Erythroblast (primary cell): ENCODE measurements around the gene POLR3A.

ENCODE experiments used
- DNase-seq, 2 experiments: peaks; one replicate each; lab custom pipeline; 2025; lab: John Stamatoyannopoulos, UW
- GATA1 ChIP-seq: IDR thresholded peaks from 2 replicates; pipeline ENCODE4 v1.6.1; 2011; ENCODE audit warnings: low read depth, mild to moderate bottlenecking, control low read depth, low read length, moderate library complexity
- POLR2A ChIP-seq: IDR thresholded peaks from 2 replicates; pipeline ENCODE4 v1.6.1; 2011; ENCODE audit warnings: mild to moderate bottlenecking, low read length

Gene POLR3A

DNA sequence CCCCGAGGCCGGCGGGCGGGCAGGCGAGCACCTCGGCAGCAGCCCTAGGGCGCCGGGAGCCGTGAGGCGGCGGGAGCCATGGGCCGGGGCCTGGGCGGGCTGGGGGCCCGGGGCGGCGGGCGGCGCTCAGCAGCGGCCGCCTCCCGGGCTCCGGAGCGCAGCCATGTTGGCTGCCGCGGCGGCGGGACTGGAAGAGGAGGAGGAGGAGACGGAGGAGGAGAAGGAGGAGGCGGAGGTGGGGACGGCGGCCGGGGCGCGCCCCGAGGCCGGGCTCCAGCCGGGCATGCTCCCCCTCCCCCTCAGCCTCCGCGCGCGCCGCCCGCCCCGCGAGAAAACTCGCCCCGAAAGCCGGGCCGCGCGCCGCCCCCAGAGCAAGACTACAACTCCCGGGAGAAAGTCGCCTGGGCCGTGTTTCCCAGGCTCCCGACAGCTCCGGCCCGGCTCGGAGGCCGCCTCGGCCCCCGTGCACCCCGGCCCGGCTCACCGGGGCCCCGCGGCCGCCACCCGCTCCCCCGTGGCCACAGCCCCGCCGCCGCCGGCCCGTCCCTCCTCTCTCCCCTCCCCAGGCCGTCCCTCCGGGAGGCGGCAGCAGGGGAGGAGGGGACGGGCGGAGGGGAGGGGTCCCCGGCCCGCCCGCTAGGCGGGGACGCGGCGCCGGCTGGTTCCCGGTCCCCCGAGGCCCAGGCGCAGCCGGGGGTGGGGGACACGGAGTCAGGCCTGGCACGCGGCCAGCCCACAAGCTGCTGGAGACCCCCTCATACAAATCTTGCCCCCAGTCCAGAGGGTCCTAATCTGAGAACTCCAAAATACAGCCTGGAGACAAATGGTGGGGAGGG, 102.5 kb downstream of the POLR3A start, which contains the start of gene DLG5:
DLG5 (minus strand) TSS at position 190 of the 836 bp plus-strand sequence. CDS start 235 bp downstream, outside the sequence.
- TF ChIP-seq GATA1 (no peak), POLR2A (no peak)
- DNase-seq, result peak; percentile 53 to 74

DNA sequence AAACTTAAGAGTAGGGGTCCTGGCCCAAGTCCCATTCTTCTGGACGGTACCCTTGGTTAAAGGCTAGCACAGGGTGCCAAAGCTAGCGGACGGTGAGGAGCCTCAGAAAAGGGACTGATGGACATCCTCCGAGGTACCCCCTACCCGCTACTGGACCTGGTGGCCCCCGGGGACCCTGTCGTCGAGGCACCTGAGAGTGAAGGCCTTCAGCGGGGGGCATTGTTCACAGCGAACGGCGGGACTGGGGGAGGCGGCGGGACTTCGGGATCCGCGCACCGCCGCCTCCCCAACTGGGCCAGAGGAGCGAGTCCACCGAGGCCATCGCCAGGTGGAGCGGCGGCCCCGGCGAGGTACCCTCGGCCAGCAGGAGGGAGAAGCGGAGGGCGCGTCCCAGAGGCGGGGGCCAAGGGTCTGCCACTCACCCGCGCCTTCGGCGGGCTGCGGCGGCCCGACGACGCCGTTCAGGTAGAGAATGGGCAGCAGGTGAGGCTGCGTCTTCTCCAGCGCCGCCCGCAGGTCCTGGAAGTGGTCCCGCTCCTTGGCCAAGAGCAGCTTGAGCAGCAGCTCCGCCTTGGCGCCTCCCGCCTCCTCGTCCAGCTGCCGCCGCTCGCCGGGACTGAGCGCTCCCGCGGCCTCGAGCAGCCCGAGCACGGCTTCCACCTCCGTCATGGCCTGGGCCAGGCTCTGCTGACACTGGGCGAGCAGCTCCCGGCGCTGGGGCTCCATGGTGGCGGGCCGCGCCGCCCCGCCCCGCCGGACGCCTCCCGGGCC, 103.3 kb downstream of the POLR3A start:
- peak; percentile 54 to 72 for DNase-seq

DNA sequence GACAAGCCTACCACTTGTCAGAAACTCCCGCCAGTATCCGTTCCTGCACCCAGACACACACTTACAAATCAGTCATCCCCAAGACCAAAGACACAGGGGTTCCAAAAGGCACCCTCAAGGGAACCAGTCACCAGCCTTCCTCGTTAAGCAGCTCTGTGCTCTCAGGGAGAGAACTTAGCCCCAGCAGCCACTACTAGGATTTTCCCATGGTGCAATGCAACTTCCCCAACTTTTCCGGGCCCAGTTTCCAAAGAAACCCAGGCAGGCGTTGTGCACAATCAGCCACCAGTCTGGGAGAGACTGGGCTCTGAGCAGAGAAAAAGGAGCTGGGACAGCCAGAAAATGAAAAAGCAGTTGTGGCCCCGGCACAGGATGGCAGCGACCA, 103.9 kb downstream of the POLR3A start:
- DNase-seq, result peak in 1 of 2 experiments; percentile 31
- TF ChIP-seq GATA1 (no peak), POLR2A (no peak)

More for the DNA sequence above, 103.3 kb downstream of the POLR3A start:
- TF ChIP-seq GATA1 (no peak), POLR2A (no peak)

GRCh38 chr10:77922566-77923179, 106.6 kb downstream of the POLR3A start:
- DNase-seq, result peak in 1 of 2 experiments; percentile 24
- TF ChIP-seq GATA1 (no peak), POLR2A (no peak)

- no peak for TF ChIP-seq POLR2A
- TF ChIP-seq GATA1, result no peak
Observed at GRCh38 chr10:77922055-77922454, 107.3 kb downstream of the POLR3A start.

DNA sequence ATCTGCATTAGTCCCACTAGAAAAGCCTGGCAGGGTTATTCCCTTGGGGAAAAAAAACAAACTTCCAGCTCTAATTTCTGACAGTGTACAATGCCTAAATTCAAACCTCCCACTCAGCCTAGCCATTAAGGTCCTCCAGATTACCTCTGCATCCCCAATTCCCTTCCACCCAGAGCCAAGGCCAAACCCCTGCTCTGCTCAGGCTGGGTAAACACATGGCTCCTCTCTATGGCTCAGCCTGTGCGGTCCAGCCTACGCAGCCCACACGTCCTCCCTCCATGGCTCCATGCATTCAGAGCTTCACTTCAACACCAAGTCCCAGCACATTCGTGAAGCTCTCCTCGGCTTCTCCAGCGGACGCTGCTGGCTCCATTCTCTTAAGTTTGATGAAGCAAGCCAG, 107.9 kb downstream of the POLR3A start:
- TF ChIP-seq GATA1, result no peak
- no peak for TF ChIP-seq POLR2A
- no peak for DNase-seq

More at GRCh38 chr10:77922055-77922454, 107.3 kb downstream of the POLR3A start:
- no peak for DNase-seq

- DNase-seq, result no peak
- TF ChIP-seq POLR2A (no peak), GATA1 (no peak)
Observed at GRCh38 chr10:77920495-77920894, 108.8 kb downstream of the POLR3A start.

- TF ChIP-seq POLR2A (no peak), GATA1 (no peak)
- DNase-seq, result no peak
Observed at GRCh38 chr10:77919713-77920108, 109.6 kb downstream of the POLR3A start.
